Epithelial cell of esophagus (primary cell): ENCODE results near the gene DHRSX.
"Not testable (repeated sequence)": the region's sequence is repeated elsewhere in the genome, so short reads cannot be mapped to it uniquely, and the experiment has no call there.

Source experiments
- DNase-seq: peaks from one replicate; pipeline ENCODE4 v3.0.0; 2010; ENCODE audit warnings: low read depth
- H3K4me3 ChIP-seq: 2 replicates; pipeline ENCODE4 v1.5.1; 2011; ENCODE audit warnings: mild to moderate bottlenecking, low read length, control low read depth
- CTCF ChIP-seq: IDR thresholded peaks from 2 replicates; pipeline ENCODE4 v1.5.1; 2011; ENCODE audit warnings: low read depth, mild to moderate bottlenecking, low read length, control low read depth, inconsistent platforms; ENCODE audit not compliant: insufficient read depth; ENCODE audit errors: missing control alignments

The DHRSX gene

GRCh38 chrX:2351999-2352995, 148.5 kb downstream of the DHRSX start:
- peak; percentile 84 for DNase-seq
- no peak overlapping the region for H3K4me3 ChIP-seq
- TF ChIP-seq CTCF: no peak

DNA sequence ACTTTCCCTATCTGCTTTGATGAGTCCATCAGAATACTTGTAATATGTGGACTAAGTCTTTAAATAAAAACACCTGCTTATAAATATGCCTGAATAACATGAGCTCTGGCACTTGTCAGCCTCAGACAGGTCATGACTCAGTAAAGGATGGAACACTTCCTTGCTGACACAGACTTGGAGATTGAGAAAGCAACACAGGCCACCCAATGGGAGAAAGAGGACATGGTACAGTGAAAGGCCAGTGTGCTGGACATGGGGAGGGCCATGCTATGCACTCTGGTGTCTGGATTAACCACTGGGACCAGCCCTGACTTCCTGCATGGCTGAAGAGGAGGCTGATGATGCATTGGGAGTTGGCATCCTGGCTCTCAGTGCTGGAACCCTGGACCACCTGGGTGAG, 149.5 kb downstream of the DHRSX start:
- DNase-seq: peak; percentile 79
- TF ChIP-seq CTCF: no peak
- no peak overlapping the region for H3K4me3 ChIP-seq

DNA sequence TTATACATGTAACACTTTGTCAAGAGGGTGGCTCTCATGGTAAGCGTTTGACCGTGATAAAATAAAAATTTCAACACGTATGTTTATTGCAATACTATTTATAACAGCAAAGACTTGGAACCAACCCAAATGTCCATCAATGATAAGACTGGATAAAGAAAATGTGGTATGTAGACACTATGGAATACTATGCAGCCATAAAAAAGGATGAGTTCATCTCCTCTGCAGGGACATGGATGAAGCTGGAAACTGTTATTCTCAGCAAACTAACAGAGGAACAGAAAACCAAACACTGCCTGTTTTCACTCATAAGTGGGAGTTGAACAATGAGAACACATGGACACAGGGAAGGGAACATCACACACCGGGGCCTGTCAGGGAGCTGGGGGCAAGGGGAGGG, 150.1 kb downstream of the DHRSX start:
- DNase-seq, H3K4me3 ChIP-seq: not testable (repeated sequence)

- not testable (repeated sequence) for DNase-seq, H3K4me3 ChIP-seq
Measured at GRCh38 chrX:2350036-2350435, 150.7 kb downstream of the DHRSX start.

DNA sequence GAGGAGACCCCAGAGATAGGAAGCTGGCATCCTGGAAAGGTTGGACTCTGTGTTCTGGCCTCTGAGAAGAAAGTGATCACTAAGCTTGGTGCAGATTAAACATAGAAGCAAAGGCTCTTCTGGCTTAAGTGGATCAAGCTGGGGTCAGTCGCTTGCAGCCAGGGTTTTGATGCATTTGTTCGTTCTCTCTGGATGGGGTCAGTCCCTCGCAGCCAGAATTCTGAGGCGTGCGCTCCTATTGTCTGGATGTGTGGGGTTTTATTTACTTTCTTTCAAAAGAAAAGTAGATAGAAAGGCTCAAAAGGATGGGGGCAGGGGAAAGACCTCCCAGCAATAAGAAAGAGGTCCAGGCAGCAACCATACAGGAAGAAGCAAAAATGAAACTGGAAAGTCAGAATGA, 152.6 kb downstream of the DHRSX start:
- H3K4me3 ChIP-seq: no peak overlapping the region
- no peak for DNase-seq
- no peak for TF ChIP-seq CTCF

DNA sequence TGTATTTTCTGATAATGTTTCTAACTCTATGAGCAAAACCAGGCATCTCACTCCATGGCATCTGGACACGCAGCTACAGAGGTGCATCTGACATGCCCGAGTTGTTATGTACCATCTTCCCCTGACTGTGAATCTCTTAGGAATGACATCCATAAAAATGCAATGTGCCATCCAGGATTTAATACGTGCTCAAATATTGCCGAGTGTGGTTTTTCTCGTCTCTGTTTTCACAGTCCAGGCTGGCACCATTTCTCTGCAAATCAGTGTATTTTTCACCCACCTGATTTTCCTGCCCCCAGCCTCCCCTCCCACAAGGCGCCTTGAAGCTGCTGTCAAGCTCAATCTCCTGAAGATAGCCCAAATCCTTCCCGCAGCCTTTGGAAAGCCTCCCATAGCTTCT, 154.6 kb downstream of the DHRSX start:
- H3K4me3 ChIP-seq: no peak overlapping the region
- no peak for DNase-seq
- TF ChIP-seq CTCF: no peak

- no peak for TF ChIP-seq CTCF
- DNase-seq: no peak
- no peak overlapping the region for H3K4me3 ChIP-seq
Measured at GRCh38 chrX:2345562-2345961, 155.2 kb downstream of the DHRSX start.

DNA sequence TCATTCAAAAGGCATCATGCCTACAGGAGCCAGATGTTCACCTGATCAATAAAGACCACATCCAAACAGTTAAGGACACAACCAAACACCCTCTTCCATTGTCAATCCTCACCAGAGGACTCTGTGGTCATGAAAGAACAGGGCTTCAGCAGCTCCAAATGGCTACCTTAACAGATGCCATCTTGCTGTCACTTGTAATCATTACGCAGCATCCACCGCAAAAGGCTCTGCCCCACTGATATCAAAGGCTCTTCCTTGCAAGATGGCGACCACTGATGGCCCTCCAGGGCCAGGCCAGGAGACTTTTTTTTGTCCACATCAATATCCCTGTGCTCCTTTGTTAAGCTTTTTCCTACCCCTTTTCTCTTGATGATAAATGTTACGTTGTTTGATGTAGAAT, 157.4 kb downstream of the DHRSX start:
- no peak for DNase-seq
- TF ChIP-seq CTCF: no peak
- no peak overlapping the region for H3K4me3 ChIP-seq
